Suprapubic skin (tissue), 3 donors: Measurements from ENCODE around the gene C1QTNF6.

Source experiments
- POLR2AphosphoS5 ChIP-seq, 3 donors: sonication (generic); formaldehyde crosslinking; IDR thresholded peaks; one replicate each; pipeline ENCODE4 v1.6.1; 2017; ENCODE audit warnings: antibody characterized with exemption in 3 of 3
- TF ChIP-seq, protein P1 (sequence below), 2 donors: fragments of 200-600 bp in 1 of 2; fragments of 450-650 bp in 1 of 2; sonication (generic) in 1 of 2; IDR thresholded peaks; one replicate each; pipeline ENCODE4 v1.5.1; 2016 to 2019; ENCODE audit warnings: antibody characterized with exemption in 2 of 2, mild to moderate bottlenecking in 1 of 2, moderate library complexity in 1 of 2

DNA sequence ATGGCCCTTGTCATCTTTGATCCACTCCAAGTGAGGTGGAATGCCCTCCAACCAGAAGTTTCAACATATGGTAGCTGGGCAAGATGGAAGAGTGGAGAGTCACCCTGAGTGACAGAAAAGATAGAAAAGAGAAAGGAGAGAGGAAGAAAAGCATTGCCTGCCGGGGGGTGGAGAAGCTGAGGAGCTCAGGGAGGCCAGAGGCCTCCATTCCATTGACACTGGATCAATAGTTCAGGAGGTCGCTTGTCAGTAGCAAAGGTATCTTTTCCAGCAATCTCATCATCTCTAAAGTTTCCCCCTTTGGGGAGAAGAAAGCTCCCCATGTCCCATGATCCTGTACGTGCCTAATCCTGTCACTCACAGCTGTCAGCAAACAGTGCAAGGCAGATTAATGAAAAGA, 6.7 kb upstream of the C1QTNF6 start:
- TF ChIP-seq, protein P1, sequence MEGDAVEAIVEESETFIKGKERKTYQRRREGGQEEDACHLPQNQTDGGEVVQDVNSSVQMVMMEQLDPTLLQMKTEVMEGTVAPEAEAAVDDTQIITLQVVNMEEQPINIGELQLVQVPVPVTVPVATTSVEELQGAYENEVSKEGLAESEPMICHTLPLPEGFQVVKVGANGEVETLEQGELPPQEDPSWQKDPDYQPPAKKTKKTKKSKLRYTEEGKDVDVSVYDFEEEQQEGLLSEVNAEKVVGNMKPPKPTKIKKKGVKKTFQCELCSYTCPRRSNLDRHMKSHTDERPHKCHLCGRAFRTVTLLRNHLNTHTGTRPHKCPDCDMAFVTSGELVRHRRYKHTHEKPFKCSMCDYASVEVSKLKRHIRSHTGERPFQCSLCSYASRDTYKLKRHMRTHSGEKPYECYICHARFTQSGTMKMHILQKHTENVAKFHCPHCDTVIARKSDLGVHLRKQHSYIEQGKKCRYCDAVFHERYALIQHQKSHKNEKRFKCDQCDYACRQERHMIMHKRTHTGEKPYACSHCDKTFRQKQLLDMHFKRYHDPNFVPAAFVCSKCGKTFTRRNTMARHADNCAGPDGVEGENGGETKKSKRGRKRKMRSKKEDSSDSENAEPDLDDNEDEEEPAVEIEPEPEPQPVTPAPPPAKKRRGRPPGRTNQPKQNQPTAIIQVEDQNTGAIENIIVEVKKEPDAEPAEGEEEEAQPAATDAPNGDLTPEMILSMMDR (IDR thresholded peaks at IDR 0.05) = no peak
- TF ChIP-seq POLR2AphosphoS5 (IDR thresholded peaks at IDR 0.05) = no peak
